Stimulated activated CD8-positive, alpha-beta memory T cell treated with anti-CD3 and anti-CD28 coated beads, Interleukin-4, amount 100 ng/mL, for 24 hours (primary cell): ENCODE measurements around the gene NPPB.

Source experiments
- DNase-seq: peaks from one replicate; pipeline ENCODE4 v3.0.0-alpha.2; 2020; ENCODE audit warnings: low read depth

NPPB gene

DNA sequence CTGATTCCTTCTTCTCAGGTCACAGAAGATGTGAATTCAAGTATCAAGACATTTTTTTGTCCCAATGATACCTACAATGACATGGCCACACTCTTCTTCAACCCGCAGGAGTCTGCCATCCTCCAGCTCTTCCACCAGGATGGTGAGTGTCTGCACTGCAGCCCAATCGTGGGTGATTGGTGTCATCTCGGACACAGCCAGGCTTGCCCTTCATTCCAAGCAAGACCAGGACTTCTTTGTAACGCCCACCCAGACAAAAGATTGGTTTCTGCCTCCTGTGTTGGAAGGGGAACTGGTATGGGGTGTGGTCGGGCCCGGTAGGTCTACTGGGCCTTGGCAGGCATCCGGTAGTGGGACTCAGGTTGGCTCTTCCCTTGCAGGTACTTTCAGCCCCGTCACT, 25.2 kb downstream of the NPPB start:
- no peak for DNase-seq

DNA sequence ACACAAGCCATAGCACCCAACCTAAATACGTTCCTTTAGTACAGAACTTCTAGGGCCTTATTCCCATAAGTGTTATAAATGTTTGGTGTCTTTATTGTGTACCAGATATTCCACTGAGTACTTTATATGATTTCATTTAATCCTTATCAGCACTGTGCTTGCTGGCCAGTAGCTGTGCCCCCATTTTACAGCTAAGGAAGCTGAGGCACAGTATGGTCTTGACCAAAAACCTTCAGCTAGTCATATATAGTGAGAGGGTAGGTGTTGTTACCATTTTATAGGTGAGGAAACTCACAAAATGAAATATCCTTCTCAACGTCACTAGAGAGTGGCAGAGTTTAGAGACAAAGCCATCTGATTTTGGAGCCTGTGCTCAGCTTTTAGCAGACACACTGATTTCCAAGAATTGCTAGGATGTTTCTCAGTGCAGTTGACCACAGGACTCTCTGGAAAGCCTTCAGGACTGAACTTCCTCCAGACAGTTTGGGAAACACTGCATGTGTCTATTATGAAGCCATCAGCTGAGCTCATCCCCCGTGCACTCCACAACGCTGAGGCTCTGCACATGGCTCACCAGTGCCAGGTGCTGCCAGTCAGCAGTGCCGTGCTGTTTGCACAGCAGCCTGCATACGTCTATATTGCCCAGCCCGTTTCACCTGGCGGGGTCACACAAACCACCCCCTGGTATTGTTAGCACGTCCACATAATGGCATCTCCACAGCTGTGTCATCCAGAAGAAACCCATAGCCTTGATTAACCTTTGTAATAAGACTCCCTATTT, 26.6 kb downstream of the NPPB start:
- no peak for DNase-seq

GRCh38 chr1:11828511-11828910, 30.2 kb downstream of the NPPB start:
- no peak for DNase-seq

DNA sequence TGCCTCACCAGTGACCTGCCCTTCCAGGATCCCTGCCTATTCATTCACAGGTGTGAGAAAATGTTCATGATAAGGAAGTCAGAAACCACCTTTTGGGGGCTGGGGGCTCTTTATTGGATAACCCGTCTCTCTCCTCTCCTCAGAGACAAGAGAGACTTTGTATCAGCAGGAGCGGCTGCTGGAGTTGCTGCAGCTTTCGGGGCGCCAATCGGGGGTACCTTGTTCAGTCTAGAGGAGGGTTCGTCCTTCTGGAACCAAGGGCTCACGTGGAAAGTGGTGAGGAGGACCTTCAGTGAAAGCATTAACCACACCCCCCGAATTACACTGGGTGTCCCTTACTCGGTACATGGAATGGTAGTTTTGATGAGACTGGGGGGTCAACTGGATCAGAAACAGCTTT, 31.8 kb downstream of the NPPB start:
- no peak for DNase-seq

DNA sequence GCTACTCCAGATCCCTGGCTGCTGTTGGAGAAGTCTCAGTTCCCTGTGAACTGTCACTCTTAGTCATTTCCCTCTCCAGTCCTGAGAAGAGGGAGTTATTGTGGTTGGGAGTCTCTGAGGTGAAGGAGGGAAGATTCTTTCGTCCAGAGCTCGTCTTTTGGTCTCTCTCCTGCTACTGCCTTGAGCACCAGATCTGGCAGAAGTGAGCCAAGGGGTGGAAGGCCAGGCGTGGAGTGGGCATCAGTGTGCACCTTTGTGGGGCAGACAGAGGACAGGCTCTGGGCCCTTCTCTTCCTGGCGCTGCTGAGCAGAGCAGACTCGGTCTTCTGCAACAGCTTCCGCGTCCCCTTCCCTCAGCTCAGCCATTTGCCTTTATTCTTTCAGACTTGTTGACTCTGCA, 33.6 kb downstream of the NPPB start:
- DNase-seq = no peak

GRCh38 chr1:11823366-11824137, 35.2 kb downstream of the NPPB start:
- DNase-seq = no peak

GRCh38 chr1:11822091-11822490, 36.7 kb downstream of the NPPB start:
- no peak for DNase-seq

- no peak for DNase-seq
Observed at GRCh38 chr1:11817192-11817591, 41.6 kb downstream of the NPPB start.

- no peak for DNase-seq
Observed at GRCh38 chr1:11813021-11813420, 45.7 kb downstream of the NPPB start.
